Activated CD8-positive, alpha-beta memory T cell treated with anti-CD3 and anti-CD28 coated beads for 36 hours (primary cell): Measurements from ENCODE around the gene WNT11. TPM values are rescaled to one million over a fixed set of nuclear protein-coding genes. Genes with fewer than 3 reads are reported as not detected.

Experiments used
- CTCF ChIA-PET: fragments of 350-600 bp; sonication (Branson Sonifier 250); formaldehyde crosslinking; loops from one replicate; lab custom pipeline; 2021; ENCODE audit warnings: antibody characterized with exemption; lab: Charles Lee
- POLR2A ChIA-PET: fragments of 350-600 bp; sonication (Branson Sonifier 250); formaldehyde crosslinking; loops from one replicate; lab custom pipeline; 2021; ENCODE audit warnings: antibody characterized with exemption; lab: Charles Lee
- total RNA-seq, 2 experiments: library from RNA; stranded (reverse); gene quantifications; one replicate each; pipeline ENCODE4 v1.2.3, GENCODE V29; 2021

Gene WNT11
- total RNA-seq, 2 experiments from 2014 or later, result 0.38 TPM; not detected in 1

DNA sequence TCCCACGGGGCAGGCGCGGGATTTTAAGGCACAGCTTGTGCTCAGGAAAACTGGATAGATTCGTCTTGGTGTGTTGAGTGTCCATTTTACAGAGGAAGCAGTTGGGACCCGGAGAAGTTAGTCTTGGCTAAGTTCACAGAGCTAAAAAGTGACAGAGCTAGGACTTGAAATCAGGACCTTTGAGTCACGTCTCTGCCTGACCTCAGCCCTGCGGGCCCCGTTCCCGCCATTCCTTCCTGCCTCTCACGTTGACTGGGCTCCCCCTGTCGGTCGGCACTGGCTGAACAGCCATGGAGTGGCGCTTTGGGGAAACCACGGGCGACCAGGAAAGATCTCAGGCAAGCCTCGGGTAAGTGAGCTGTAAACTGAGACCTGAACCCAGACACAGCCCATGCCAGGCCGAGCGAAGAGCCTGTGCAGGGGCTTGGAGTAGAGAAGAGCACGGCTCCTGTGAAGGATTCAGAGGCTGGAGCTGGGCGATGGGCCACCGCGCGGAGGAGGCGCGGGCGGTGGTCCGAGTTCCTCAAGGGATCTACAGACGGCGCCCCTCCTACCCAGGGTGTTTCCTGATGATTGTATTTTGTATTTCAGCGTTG is 54.1 kb downstream of the WNT11 start:
- POLR2A ChIA-PET, result interaction anchor here (0.6 kb wide), 1 partner anchor 398 kb away, joined by 4 read pairs; no protein-coding TSS in a partner anchor

DNA sequence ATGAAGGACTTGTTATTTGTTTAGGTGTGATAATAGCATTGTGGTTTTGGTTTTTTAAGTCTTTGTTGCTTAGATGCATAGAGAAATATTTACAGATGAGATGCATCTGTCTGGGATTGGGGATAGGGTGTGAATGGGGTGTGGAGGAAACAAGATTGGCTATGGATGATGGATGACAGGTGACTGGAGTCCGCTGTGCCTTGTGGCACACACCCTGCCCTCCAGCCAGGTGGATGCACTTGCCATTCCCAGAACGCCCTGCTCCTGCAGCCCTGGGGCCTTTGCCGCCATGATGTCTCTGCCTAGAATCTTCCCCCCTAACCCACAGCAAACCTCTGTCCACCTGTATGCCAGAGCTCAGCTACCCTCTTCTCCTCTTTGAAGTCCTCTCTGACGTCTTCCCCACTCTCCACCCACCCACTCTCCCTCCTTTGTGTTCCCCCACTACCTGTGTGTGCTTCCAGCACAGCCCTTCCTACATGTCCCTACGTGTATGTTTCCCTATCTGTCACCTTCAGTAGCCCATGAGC is 54.7 kb downstream of the WNT11 start:
- POLR2A ChIA-PET, result interaction anchor here (0.6 kb wide), 1 partner anchor 398 kb away, joined by 4 read pairs; no protein-coding TSS in a partner anchor
- CTCF ChIA-PET, result interaction anchor here (0.5 to 2.4 kb wide), 20 partner anchors 8 to 350 kb away, joined by 3 to 30 read pairs (median 4); no protein-coding TSS in a partner anchor

More for the DNA sequence above, 54.1 kb downstream of the WNT11 start:
- CTCF ChIA-PET, result interaction anchor here (0.5 to 2.4 kb wide), 23 partner anchors 8 to 383 kb away, joined by 3 to 30 read pairs (median 4); no protein-coding TSS in a partner anchor

DNA sequence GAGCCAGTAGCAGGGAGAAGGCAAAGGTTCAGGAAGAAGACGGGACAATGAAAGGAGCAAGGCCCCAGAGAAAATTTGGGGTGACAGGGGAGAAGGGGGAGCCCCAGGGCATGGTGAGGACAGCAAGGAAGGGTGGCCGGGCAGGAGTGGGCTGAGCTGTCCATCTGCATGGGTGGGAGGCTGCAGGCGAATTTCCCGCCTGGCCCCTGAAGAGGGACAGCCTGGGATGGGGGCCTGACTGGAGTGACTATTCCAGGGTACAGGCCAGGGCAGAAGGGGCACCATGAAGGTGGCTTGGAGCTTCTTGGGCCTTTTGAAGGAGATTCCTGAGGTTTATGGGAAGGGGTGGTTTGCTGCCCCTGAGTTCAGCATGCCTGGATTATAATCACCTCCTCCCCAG is 56.2 kb downstream of the WNT11 start:
- ChIA-PET POLR2A (no interaction called here), CTCF (interaction anchor here (0.5 to 1.3 kb wide), 3 partner anchors 169 to 347 kb away, joined by 3 to 7 read pairs (median 4); no protein-coding TSS in a partner anchor)

DNA sequence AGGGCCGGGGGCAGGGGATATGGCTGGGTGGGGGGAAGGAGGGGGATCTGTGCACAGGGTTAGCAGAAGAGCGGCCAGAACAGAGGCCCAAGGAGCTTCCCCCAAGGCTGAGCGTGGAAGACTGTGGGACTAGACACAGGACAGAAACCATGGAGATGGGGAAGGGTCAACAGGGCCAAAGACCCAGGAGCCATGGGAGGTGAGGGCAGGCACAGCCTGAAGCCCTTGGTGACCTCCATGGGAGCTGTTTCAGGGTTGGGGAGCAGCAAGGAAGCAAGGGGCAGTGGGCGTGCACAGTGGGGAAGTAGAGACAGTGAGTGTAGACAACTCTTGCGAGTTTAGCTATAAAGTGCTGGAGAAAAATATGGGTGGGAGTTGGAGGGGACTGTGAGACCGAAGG is 56.6 kb downstream of the WNT11 start:
- ChIA-PET POLR2A (no interaction called here), CTCF (interaction anchor here (0.6 to 1.3 kb wide), 3 partner anchors 169 to 385 kb away, joined by 3 to 7 read pairs (median 3); no protein-coding TSS in a partner anchor)

DNA sequence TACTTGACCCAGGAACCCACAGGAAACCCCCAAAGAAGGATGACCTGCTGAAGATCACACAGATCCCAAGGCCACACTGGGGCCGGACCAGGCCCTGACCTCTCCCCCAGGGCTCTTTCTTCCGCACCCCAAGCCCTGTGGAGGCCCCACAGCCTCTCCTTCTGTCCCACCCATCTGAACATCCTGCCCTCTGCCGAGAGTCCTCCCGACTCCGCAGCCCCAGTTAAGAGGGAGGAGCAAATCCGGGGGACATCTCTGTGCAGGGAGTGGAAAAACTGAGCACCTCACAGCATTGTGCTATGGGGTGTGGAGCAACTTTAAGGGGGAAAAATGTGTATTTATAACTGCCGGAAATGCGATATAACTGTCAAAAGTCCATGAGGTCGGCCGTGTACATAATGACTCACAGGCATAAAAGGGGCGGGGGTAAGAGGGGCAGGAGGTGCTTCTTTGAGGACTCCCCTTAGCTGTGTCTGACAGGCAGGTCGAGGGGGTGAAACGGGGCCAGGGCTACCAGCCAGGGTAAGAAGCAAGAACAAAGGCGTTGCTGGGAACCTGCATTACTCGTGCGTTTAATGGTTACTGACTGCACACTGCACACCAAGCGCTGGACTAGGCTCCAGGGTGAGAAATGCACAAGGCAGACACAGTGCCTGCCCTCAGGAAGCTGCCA is 57.2 kb downstream of the WNT11 start:
- POLR2A ChIA-PET, result no interaction called here

DNA sequence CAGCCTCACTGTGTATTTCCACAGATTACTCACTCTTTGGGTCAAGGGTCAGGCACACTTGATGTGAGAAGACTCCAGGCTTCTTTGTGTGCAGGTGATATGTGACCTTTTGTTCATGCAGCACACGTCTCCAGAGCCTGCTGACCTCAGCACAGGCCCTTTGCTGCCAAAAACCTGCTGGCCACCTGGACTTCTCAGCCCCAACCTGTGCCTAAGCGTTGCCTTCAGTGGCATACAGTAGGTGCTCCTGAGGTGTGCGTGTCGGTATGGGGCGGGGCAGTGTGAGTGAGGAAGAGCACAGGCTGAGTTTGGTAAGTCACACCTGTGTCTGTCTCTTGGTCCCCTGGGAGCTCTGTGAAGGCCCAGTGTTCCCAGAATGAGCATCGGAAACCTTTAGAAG is 58.1 kb downstream of the WNT11 start:
- CTCF ChIA-PET, result no interaction called here
- POLR2A ChIA-PET, result no interaction called here

More for the DNA sequence above, 57.2 kb downstream of the WNT11 start:
- CTCF ChIA-PET, result interaction anchor here (0.6 to 1.1 kb wide), 2 partner anchors 170 to 384 kb away, joined by 3 read pairs; no protein-coding TSS in a partner anchor

DNA sequence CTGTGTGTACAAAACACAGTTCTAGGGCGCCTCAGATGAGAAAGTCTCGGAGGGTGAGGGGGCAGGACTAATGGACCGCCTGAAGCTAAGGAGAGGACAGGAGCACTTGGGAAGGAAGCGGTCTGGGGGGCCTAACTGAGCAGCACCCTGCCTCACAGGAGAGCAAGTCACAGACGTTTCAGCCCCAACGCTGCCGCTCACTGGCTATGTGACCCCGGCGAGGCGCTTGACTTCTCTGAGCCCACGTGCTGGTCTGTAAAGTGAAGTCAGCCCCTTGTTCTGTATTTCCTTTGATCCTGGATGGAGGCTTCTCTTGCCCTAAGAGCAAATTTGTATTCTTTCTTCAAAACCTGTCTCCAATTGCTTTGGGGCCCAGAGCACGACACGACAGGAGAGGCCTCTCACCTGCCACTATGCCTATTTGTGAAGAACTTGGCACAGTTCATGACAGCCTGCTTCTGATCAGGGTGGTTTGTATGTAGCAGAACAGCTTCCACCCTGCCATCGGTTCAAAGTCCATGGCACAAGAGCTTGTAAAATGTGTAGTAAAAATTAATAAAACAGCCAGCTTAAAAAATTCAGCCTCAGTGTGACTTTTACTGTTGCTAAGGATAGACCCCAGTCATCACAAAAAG is 59.1 kb downstream of the WNT11 start:
- CTCF ChIA-PET, result no interaction called here

DNA sequence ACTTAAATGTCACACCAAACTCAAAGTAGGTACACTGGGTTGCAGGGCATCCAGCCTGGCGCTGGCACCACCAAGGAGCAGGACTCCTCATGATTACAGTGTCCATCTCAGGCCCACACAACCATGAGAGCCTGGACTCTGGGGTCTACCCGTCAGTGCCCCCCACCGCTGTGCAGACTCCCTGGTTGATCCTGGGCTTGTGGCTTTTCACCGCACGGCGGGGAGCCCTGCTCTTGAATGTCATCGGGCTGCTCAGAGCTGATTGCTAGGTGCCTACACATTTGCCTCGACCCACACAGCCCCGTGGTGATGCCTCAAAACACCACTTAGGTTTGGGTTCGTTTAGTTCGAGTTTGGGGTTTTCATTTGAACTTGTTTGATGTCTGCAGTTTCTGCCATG is 63.0 kb downstream of the WNT11 start:
- ChIA-PET CTCF (interaction anchor here (1.1 kb wide), 1 partner anchor 9 kb away, joined by 3 read pairs; no protein-coding TSS in a partner anchor), POLR2A (no interaction called here)

More for the DNA sequence above, 59.1 kb downstream of the WNT11 start:
- POLR2A ChIA-PET, result no interaction called here

DNA sequence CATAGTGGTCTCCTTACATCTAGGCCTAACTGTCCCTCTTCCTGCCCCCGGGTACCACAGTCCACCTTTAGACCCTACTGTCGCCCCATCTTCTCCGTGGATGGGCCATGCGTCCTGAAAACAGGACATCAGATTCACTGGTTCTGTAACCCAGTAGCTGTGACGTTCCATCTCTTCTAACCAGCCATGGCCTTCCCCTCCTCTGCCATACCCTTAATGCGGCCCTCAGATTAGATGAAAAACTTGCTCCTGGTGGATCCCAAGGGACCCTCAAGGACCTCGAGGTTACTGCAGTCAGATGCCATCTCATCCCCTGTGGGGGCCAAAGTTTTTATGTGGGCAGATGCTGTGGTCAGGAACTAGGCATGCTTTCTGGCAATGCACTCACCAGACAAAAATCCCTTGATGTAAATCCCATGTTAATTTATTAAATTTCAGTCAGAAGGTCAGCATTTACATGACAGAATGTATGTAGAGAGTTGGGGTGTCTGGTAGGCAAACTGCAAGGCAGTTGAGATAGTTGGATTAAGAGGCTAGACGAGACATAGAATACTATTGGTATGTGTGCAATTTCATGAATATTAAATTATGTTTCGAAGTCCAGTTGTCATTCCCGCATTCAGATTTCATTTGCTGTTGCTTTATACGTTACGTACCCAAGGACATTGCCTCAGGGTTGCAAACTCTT is 64.3 kb downstream of the WNT11 start:
- POLR2A ChIA-PET, result no interaction called here
- CTCF ChIA-PET, result interaction anchor here (2.0 kb wide), 1 partner anchor 10 kb away, joined by 8 read pairs; no protein-coding TSS in a partner anchor

DNA sequence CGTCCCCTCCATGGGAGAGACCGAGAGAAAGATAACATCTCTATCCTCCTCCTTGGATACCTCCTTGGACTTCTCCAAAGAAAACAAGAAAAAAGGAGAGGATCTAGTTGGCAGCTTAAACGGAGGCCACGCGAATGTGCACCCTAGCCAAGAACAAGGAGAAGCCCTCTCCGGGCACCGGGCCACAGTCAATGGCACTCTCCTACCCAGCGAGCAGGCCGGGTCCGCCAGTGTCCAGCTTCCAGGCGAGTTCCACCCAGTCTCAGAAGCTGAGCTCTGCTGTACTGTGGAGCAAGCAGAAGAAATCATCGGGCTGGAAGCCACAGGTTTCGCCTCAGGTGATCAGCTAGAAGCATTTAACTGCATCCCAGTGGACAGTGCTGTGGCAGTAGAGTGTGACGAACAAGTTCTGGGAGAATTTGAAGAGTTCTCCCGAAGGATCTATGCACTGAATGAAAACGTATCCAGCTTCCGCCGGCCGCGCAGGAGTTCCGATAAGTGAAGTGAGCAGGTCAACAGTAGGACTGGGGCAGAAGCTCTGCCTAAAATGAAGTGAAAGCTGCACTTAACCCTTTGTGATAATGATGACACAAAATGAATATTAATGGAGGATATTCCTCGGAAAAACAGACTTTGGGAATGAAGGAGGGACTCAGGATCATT is 65.3 kb downstream of the WNT11 start:
- ChIA-PET CTCF (interaction anchor here (2.0 kb wide), 1 partner anchor 11 kb away, joined by 8 read pairs; no protein-coding TSS in a partner anchor), POLR2A (no interaction called here)

DNA sequence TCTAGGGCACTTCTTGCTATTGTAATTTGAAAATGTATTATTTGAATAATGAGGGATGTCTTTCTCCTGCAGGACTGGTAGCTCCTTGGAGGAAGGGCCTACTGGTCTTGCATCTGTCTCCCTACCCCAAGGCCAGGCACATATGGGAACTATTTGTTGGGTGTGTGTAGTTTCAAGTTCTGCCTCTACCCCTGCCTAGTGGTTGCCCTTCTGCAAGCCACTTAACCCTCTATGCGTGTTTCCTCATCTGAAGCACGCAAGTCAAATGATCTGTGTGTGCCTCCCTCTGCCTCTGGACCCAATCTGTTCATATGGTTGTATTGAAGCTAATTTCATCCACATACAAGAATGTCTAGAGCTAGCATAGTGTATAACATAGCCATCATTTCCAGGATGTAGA is 67.0 kb downstream of the WNT11 start:
- ChIA-PET POLR2A (no interaction called here), CTCF (interaction anchor here (0.6 kb wide), 1 partner anchor 9 kb away, joined by 3 read pairs; no protein-coding TSS in a partner anchor)

Other genes with a start within 250 kb of the WNT11 start
- 10 to 100 TPM; 64.0 to 65.6 TPM for gene THAP12, start 174.6 kb upstream of the WNT11 start, total RNA-seq
- gene GVQW3, start 174.8 kb upstream of the WNT11 start, total RNA-seq, result 1 to 10 TPM; 2.2 to 2.9 TPM
- 10 to 100 TPM; 22.0 to 26.8 TPM for gene EMSY, start 238.5 kb upstream of the WNT11 start, total RNA-seq